ENCODE data around the gene SLC8A2. TPM values are rescaled to one million over a fixed set of nuclear protein-coding genes. Genes with fewer than 3 reads are reported as not detected.

Gene SLC8A2
- total RNA-seq, 4 donors from 2014 or later = 0.82 to 36.4 (median 9.6) TPM

DNA sequence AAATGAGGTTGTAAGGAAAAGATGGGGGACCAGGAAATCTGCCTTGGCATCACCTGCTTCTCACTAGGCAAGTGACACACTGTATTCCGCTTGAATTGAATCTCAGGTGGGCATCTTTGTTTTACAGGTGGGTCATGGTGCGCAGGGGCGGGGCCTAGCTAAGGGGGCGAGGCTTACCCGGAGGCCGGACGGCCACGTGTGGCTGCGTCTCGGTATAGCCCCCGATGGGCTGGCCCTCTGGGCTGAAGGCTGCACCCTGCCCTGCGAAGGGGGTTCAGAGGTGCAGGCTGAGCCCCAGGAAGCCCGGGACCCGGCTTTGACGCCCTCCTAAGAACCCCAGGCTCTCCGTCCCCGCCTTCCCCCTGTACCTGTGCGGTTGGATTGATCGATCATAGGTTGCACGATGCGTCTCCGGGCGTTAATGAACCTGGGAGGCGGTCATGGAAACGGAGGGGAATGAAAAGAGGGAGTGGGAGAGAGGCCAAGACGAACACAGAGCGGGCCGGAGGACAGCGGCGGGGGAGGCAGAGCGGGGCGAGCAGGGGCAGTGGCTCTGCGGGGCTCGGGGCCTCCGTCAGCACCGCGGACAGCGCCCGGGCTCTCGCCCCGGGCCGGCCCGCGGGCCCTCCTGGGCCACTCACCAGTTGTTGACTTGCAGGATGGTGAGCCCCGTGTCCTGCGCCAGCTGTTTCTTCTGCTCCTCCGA, 64.8 kb downstream of the SLC8A2 start:
- intact Hi-C loops (cut with DNase I; ENCODE audit: low total_unique reads) (no loop called here), in situ Hi-C loops (cut with MboI; ENCODE audit: low pct_ligation_motif_present in 1 of 4, low pct_unique_long_range_greater_than_20kb in 1 of 4, low sequenced_read_pairs in 3 of 4) (loop anchor here in 1 of 4 donors (25.0 kb wide), 1 partner anchor 120 kb away; no protein-coding TSS in a partner anchor)
- Histone ChIP-seq H3K4me3 (no peak overlapping the region), H3K27me3 (peaks cover 22% of the 10 kb centered on the region), H3K9me3 (no peaks in the 10 kb centered on the region), H3K4me1 (no peaks in the 10 kb centered on the region), H3K27ac (no peak overlapping the region), H3K36me3 (no peaks in the 10 kb centered on the region)
- no peak for DNase-seq
- WGBS, 2 donors (ENCODE audit: low coverage in 1 of 2) = 19% methylated on average over 44 of the region's 47 CpGs; no CpG with 5 or more reads in 1 of the 2 donors
- TF ChIP-seq, protein P1, sequence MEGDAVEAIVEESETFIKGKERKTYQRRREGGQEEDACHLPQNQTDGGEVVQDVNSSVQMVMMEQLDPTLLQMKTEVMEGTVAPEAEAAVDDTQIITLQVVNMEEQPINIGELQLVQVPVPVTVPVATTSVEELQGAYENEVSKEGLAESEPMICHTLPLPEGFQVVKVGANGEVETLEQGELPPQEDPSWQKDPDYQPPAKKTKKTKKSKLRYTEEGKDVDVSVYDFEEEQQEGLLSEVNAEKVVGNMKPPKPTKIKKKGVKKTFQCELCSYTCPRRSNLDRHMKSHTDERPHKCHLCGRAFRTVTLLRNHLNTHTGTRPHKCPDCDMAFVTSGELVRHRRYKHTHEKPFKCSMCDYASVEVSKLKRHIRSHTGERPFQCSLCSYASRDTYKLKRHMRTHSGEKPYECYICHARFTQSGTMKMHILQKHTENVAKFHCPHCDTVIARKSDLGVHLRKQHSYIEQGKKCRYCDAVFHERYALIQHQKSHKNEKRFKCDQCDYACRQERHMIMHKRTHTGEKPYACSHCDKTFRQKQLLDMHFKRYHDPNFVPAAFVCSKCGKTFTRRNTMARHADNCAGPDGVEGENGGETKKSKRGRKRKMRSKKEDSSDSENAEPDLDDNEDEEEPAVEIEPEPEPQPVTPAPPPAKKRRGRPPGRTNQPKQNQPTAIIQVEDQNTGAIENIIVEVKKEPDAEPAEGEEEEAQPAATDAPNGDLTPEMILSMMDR (IDR thresholded peaks at IDR 0.05) = no peak
- no peak for TF ChIP-seq POLR2A (IDR thresholded peaks at IDR 0.05)
- TF ChIP-seq POLR2AphosphoS5 (IDR thresholded peaks at IDR 0.05) = no peak
- TF ChIP-seq EP300 (IDR thresholded peaks at IDR 0.05; ENCODE audit: low read depth) = no peak

DNA sequence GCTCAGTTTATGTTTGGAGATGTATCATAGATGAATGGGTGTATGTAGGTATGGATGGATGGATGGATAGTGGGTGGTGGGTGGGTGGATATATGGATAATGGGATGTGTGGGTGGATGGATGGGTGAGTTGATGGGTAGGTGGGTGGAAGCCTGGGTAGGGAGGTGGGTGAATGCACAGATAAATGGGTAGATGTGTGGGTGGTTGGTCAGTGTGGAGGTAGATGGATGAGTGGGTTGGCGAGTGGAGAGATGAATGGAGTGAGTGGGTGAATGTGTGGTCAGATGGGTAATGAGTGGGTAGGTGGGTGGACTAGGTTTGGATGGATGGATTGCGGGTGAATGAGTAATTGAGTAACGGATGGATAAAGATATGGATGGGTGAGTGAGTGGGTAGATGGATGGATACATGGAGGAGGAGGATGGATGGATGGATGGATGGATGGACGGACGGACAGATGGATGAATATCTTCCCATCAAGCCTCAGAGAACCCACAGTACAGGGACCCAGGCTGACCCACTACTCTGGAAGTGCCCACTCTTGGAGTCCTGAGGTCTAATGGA, 65.8 kb downstream of the SLC8A2 start:
- intact Hi-C loops (cut with DNase I; ENCODE audit: low total_unique reads) = no loop called here
- in situ Hi-C loops (cut with MboI; ENCODE audit: low pct_ligation_motif_present in 1 of 4, low pct_unique_long_range_greater_than_20kb in 1 of 4, low sequenced_read_pairs in 3 of 4) = loop anchor here in 1 of 4 donors (25.0 kb wide), 1 partner anchor 119 kb away; no protein-coding TSS in a partner anchor
- H3K27me3 ChIP-seq = peaks cover 22% of the 10 kb centered on the region

DNA sequence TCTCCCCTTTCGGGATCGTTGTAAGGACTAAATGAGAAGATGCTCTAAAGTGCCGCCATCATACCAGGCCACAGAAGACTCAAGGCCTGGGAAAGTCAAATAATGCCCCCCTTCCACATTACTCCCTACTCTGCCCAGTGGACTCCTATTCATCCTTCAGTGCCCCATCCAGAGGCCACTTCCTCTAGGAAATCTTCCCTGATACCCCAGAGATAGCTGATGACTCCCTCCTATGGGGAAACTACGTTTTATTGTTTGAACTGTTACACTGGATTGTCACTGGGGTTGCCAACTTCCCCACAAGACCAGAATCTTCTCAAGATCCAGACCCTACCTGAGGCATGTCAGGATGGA, 66.5 kb downstream of the SLC8A2 start:
- Histone ChIP-seq H3K27me3 (peaks cover 28% of the 10 kb centered on the region), H3K4me3 (no peak overlapping the region), H3K4me1 (no peaks in the 10 kb centered on the region), H3K9me3 (no peaks in the 10 kb centered on the region), H3K27ac (no peak overlapping the region), H3K36me3 (no peaks in the 10 kb centered on the region)
- TF ChIP-seq POLR2AphosphoS5 (IDR thresholded peaks at IDR 0.05) (no peak), EP300 (IDR thresholded peaks at IDR 0.05; ENCODE audit: low read depth) (no peak)
- TF ChIP-seq, protein P1 (IDR thresholded peaks at IDR 0.05) = no peak
- WGBS, 2 donors (ENCODE audit: low coverage in 1 of 2) = 30 to 82% methylated on average over 2 to 4 of the region's 4 CpGs
- in situ Hi-C loops (cut with MboI; ENCODE audit: low pct_ligation_motif_present in 1 of 4, low pct_unique_long_range_greater_than_20kb in 1 of 4, low sequenced_read_pairs in 3 of 4) (loop anchor here in 1 of 4 donors (25.0 kb wide), 1 partner anchor 118 kb away; no protein-coding TSS in a partner anchor), intact Hi-C loops (cut with DNase I; ENCODE audit: low total_unique reads) (no loop called here)
- DNase-seq = no peak

More for the DNA sequence above, 65.8 kb downstream of the SLC8A2 start:
- TF ChIP-seq POLR2A (IDR thresholded peaks at IDR 0.05) (no peak), EP300 (IDR thresholded peaks at IDR 0.05; ENCODE audit: low read depth) (no peak), POLR2AphosphoS5 (IDR thresholded peaks at IDR 0.05) (no peak)
- TF ChIP-seq, protein P1 (IDR thresholded peaks at IDR 0.05) = no peak
- no peaks in the 10 kb centered on the region for H3K4me1 ChIP-seq
- no peaks in the 10 kb centered on the region for H3K36me3 ChIP-seq
- WGBS, 2 donors (ENCODE audit: low coverage in 1 of 2) = 91 to 92% methylated on average over 5 of the region's 5 CpGs
- no peak overlapping the region for H3K4me3 ChIP-seq
- H3K27ac ChIP-seq = no peak overlapping the region
- no peak for DNase-seq
- H3K9me3 ChIP-seq = no peaks in the 10 kb centered on the region

DNA sequence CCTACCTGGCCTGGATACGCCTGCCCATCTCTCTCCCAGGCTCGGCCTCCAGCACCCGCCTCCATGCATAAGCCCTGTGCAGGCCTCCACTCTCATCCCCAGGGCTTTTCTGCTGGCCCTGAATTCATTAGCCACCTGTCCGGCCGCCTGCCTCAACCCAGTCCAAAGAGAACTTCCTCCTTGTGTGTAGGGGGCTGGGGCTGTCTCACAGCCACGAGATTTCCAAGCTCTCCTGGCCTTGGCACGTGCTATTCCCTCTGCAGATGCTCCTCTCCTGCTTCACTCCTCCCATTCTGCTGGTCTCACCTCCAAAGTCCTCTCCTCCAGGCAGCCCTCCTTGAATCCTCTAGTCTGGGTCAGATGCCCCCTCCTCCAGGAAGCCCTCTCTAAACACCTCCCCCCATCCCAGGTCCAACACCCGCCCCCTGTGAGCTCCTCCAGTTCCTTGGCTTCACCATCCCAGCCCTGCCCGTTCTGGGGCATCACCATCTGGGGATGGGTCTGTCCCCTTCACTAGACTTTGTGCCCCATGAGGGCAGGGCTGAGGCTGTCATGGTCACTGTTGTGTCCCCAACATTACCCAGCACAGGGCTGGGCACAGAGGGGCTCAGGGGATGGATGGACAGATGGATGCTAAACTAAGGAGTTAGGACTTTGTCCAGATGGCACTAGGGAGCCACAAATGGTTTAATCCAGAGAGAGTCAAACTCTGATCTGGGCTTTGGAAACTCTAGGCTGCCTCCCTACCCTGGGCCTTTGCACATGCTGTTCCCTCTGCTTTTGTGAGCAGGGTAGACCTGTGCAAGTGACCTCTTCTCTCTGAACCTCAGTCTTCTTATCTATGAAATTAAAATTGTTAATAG, 67.1 kb downstream of the SLC8A2 start:
- intact Hi-C loops (cut with DNase I; ENCODE audit: low total_unique reads) (no loop called here), in situ Hi-C loops (cut with MboI; ENCODE audit: low pct_ligation_motif_present in 1 of 4, low pct_unique_long_range_greater_than_20kb in 1 of 4, low sequenced_read_pairs in 3 of 4) (loop anchor here in 1 of 4 donors (25.0 kb wide), 1 partner anchor 117 kb away; no protein-coding TSS in a partner anchor)
- Histone ChIP-seq H3K27me3 (peaks cover 28% of the 10 kb centered on the region), H3K9me3 (no peaks in the 10 kb centered on the region), H3K36me3 (no peaks in the 10 kb centered on the region), H3K4me1 (no peaks in the 10 kb centered on the region), H3K4me3 (no peak overlapping the region), H3K27ac (no peak overlapping the region)
- TF ChIP-seq EP300 (IDR thresholded peaks at IDR 0.05; ENCODE audit: low read depth) (no peak), POLR2AphosphoS5 (IDR thresholded peaks at IDR 0.05) (no peak)
- TF ChIP-seq, protein P1 (IDR thresholded peaks at IDR 0.05) = no peak
- 63 to 67% methylated on average over 2 to 9 of the region's 9 CpGs for WGBS, 2 donors (ENCODE audit: low coverage in 1 of 2)
- no peak for DNase-seq

Data from transverse colon (tissue), 4 donors.